Ectodermal cell (in vitro differentiated cells): ENCODE data around the gene ERCC1.

Experiments
- H3K27ac ChIP-seq: 2 replicates; pipeline ENCODE4 v1.7.0; 2013; ENCODE audit warnings: mild to moderate bottlenecking, low read depth, low read length; ENCODE audit not compliant: insufficient read depth, poor library complexity, severe bottlenecking
- H3K27me3 ChIP-seq: 2 replicates; pipeline ENCODE4 v1.7.0; 2013; ENCODE audit warnings: mild to moderate bottlenecking, low read length; ENCODE audit not compliant: insufficient read depth, control insufficient read depth, poor library complexity, severe bottlenecking
- H3K36me3 ChIP-seq: one replicate; pipeline ENCODE4 v1.7.0; 2013; ENCODE audit warnings: low read length; ENCODE audit not compliant: control insufficient read depth, insufficient read depth
- H3K4me1 ChIP-seq: one replicate; pipeline ENCODE4 v1.7.0; 2013; ENCODE audit warnings: low read length; ENCODE audit not compliant: control insufficient read depth, insufficient read depth
- H3K4me3 ChIP-seq: 2 replicates; pipeline ENCODE4 v1.7.0; 2013; ENCODE audit warnings: low read depth, low read length, control low read depth; ENCODE audit not compliant: insufficient read depth
- H3K9me3 ChIP-seq: 2 replicates; pipeline ENCODE4 v1.7.0; 2013; ENCODE audit warnings: mild to moderate bottlenecking, low read length, moderate library complexity; ENCODE audit not compliant: control insufficient read depth
- WGBS, 2 experiments: methylation state at CpG; one replicate each; pipeline ENCODE4 v1.1.7; 2013; ENCODE audit warnings: missing lambda C conversion rate in 2 of 2; 5-methylcytosine and 5-hydroxymethylcytosine counted together

The ERCC1 gene

GRCh38 chr19:45406226-45407090 lies 17.3 kb downstream of the ERCC1 start, which contains the start of gene POLR1G:
TSS of gene POLR1G (plus strand) at chr19:45406644. CDS start at chr19:45406697, 53 bp downstream.
- H3K36me3 ChIP-seq: peaks cover 6% of the 10 kb centered on the region
- WGBS, 2 experiments: 0% methylated on average over 51 of the region's 51 CpGs
- H3K27ac ChIP-seq: peak within 1 kb of the TSS; percentile 99
- H3K4me1 ChIP-seq: peaks cover 22% of the 10 kb centered on the region
- H3K4me3 ChIP-seq: peak within 1 kb of the TSS; percentile 85
- peaks cover 40% of the 10 kb centered on the region for H3K27me3 ChIP-seq
- no peaks in the 10 kb centered on the region for H3K9me3 ChIP-seq

DNA sequence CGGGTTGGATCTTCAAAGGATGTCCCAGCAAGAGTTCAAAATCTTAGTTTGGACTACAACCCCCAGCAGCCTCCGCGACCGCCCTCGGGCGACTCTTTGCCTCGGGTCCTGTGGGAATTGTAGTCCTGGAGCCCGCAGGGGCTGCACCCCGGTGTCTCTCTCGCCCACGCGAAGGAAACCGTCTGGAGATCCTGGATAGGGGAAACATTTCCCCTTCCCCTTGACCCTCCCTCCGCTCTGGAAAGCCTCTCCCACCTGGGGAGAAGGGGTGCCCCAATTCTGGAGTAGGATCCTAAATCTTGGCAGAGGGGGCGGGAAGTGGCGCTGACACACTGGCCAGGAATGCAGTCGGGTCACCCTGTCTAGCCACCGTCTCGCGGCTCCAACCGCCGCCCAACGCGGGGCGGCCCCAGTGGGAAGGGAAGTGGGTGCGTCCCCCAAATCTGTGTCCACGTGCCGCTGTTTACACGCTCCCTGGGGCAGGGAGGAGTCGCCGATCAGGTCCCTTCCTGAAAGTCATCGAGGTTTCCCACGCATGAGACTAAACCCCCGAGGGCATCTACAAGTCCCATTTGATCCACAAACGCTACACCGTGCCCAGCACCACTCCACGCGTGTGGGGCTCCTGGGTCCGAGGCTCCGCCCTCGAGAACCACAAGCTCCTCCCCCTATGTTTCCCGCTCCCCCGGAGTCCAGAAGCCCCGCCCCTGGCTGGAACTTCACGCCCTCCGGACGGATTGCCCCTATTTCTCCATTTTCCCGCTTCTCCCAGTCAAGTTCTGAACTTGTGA lies 18.1 kb downstream of the ERCC1 start:
- no peaks in the 10 kb centered on the region for H3K36me3 ChIP-seq
- peaks cover 22% of the 10 kb centered on the region for H3K4me1 ChIP-seq
- H3K27me3 ChIP-seq: peaks cover 41% of the 10 kb centered on the region
- peak overlapping the region; percentile 99 for H3K27ac ChIP-seq
- H3K4me3 ChIP-seq: peak overlapping the region; percentile 85
- H3K9me3 ChIP-seq: no peaks in the 10 kb centered on the region
- WGBS, 2 experiments: 1% methylated on average over 48 of the region's 48 CpGs

DNA sequence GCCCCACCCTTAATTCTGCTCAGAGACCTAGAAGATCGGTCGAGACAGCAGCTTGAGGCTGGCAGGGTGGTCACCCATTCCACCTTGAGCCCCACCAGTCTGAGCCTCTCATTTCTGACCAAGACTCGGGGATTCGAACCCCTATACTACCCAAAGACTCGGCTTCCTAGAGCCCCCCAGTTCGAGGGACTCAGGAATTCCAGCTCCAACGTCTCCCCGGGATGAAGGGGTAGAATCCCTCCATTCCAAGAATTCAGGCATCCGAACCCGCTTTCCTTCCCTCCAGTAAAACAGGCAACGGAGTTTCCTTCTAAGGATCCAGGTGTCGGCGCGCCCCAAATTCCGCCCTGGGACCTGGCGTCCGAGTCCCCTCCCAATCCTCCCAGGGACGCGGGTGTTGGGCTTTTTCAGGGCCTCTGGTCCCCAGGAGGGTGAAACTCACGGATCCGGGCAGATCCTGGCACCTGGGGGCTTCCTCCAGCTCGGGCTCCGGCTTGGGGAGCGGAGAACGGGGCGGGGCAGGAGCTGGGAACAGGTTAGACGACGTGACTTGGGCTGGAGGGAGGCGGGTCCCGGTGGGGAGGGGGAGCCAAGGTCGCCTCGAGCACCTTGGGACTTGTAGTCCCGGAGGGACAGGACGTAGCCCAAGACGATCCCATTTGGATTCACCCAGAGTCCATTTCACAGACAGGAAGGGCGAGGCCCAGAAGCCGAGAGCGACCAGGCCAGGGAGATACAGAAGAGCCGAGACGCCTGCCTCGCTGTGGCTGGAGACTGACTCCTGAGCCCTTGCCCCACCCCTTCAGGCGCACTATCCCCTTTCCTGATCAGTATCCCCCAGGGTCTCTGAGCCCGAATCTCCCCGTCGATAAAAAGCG lies 18.9 kb downstream of the ERCC1 start, which contains the start of gene PPP1R13L:
Gene PPP1R13L (minus strand): TSS at position 513 of the 878 bp plus-strand sequence. CDS start 6,751 bp downstream, outside the sequence.
- 2% methylated on average over 46 of the region's 46 CpGs for WGBS, 2 experiments
- peak within 1 kb of the TSS; percentile 85 for H3K4me3 ChIP-seq

GRCh38 chr19:45403781-45404556 lies 19.7 kb downstream of the ERCC1 start:
- Histone ChIP-seq H3K27ac (no peak overlapping the region), H3K4me1 (peaks cover 22% of the 10 kb centered on the region)

More for the DNA sequence above, 18.9 kb downstream of the ERCC1 start, which contains the start of gene PPP1R13L:
- Histone ChIP-seq H3K27me3 (peaks cover 41% of the 10 kb centered on the region), H3K36me3 (no peaks in the 10 kb centered on the region), H3K4me1 (peaks cover 22% of the 10 kb centered on the region), H3K9me3 (no peaks in the 10 kb centered on the region), H3K27ac (peak within 1 kb of the TSS; percentile 99)

DNA sequence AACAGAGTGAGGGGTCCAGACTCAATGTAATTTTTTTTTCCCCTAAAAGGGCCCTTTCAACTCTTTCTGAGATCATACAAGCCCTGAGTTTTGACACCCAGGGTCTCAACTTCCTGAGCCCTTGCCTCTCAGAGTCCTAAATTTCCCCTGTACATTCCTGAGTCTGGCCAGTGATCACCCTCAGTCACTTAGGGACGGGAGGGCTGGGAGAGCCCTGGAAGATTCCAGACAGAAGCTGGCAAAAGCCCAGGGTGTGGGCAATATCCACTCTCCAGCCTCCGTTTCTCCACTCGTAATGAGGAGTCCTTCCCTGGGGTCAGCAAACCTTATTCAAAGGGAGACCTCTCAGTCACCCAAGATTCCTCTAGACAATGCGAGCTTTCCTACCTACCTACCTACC lies 20.4 kb downstream of the ERCC1 start:
- Histone ChIP-seq H3K27ac (no peak overlapping the region), H3K27me3 (peaks cover 46% of the 10 kb centered on the region), H3K9me3 (no peaks in the 10 kb centered on the region), H3K4me3 (no peak overlapping the region), H3K36me3 (no peaks in the 10 kb centered on the region), H3K4me1 (peaks cover 27% of the 10 kb centered on the region)
- 81 to 83% methylated on average over 4 of the region's 4 CpGs for WGBS, 2 experiments

More at GRCh38 chr19:45403781-45404556, 19.7 kb downstream of the ERCC1 start:
- Histone ChIP-seq H3K4me3 (peak overlapping the region; percentile 85), H3K27me3 (peaks cover 41% of the 10 kb centered on the region), H3K36me3 (no peaks in the 10 kb centered on the region), H3K9me3 (no peaks in the 10 kb centered on the region)
- 9 to 12% methylated on average over 25 of the region's 25 CpGs for WGBS, 2 experiments

DNA sequence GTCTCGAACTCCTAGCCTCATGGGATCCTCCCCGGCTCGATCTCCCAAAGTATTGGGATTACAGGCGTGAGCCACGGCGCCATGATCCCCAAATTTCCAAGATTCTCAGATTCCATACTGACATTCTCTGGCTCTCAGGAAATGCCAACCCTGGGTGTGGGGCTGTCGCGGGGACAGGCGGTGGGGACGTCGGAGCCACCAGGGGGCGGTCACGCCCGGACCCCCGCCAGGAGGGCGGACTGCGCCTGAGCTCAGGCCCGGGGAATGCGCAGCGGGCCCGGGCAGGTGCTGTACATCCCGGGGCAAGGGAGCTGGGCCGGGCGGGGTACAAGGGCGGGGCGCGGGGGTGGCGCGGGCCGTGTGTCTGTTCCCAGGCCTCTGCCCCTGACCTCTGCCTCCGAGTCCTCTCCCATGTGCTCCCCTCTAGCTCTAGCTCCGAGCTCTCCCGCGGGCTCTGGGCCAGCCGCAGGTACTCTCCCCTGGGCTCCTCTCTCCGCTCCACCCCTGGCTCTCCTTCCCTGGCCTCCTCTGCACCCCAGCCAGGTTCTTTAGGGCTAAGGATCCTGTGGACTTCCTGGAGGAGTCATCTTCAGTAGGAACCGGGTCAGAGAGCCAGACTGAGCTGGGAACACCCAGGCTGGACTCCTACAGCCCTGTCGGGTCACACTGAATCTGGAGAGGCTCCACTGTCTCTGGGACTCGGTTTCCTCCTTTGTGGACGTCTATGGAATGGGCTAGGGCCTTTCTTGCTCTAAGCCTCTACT lies 21.2 kb downstream of the ERCC1 start:
- H3K27me3 ChIP-seq: peaks cover 46% of the 10 kb centered on the region
- peaks cover 27% of the 10 kb centered on the region for H3K4me1 ChIP-seq
- H3K4me3 ChIP-seq: peak overlapping the region; percentile 11
- no peaks in the 10 kb centered on the region for H3K36me3 ChIP-seq
- WGBS, 2 experiments: 19 to 20% methylated on average over 40 of the region's 40 CpGs
- H3K27ac ChIP-seq: no peak overlapping the region
- H3K9me3 ChIP-seq: no peaks in the 10 kb centered on the region

GRCh38 chr19:45401815-45402214 lies 21.9 kb downstream of the ERCC1 start:
- Histone ChIP-seq H3K27ac (no peak overlapping the region), H3K9me3 (no peaks in the 10 kb centered on the region), H3K36me3 (no peaks in the 10 kb centered on the region), H3K4me1 (peaks cover 27% of the 10 kb centered on the region), H3K27me3 (peaks cover 46% of the 10 kb centered on the region), H3K4me3 (no peak overlapping the region)
- WGBS, 2 experiments: 93 to 96% methylated on average over 6 of the region's 6 CpGs

DNA sequence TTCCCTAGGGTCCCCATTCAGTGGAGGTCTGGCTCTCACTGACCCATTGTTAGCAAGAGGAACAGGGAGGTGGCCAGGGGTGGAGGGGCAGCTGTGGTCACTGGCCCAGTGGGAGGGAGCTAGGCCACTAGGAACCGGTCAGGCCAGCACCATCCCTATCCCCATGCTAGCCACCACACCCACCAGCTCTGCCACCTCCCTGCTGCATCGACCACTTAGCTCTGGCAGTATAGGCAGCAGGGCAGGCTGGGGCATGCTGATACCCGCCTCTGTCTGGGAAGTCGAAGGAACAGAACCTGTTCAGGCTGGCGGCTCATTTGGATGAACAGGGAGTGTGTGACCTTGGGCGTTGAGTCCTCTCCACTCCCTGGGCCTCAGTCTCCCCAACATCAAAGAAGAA lies 23.5 kb downstream of the ERCC1 start:
- WGBS, 2 experiments: 93 to 96% methylated on average over 6 of the region's 6 CpGs
- Histone ChIP-seq H3K27ac (no peak overlapping the region), H3K36me3 (no peaks in the 10 kb centered on the region), H3K4me1 (peaks cover 27% of the 10 kb centered on the region), H3K27me3 (peaks cover 52% of the 10 kb centered on the region), H3K9me3 (no peaks in the 10 kb centered on the region), H3K4me3 (no peak overlapping the region)
